AG04449 (cell line): ENCODE results near the gene TOP3A.

Experiments
- CTCF ChIA-PET: fragments of 350-600 bp; formaldehyde crosslinking; extraction: SDS; loops from one replicate; lab custom pipeline; 2021; ENCODE audit warnings: antibody characterized with exemption; lab: Yijun Ruan, JAX
- POLR2A ChIA-PET: fragments of 400-600, 350-600 bp; formaldehyde crosslinking; extraction: SDS; loops from one replicate; lab custom pipeline; 2020; ENCODE audit warnings: antibody characterized with exemption, inconsistent platforms; lab: Yijun Ruan, JAX
- DNase-seq: peaks from one replicate; pipeline ENCODE4 v3.0.0-alpha.2; 2010; ENCODE audit warnings: low read depth, low spot score
- H3K4me3 ChIP-seq: 2 replicates; pipeline ENCODE4 v1.5.1; 2011; ENCODE audit warnings: low read depth, mild to moderate bottlenecking, control low read depth, low read length
- CTCF ChIP-seq: IDR thresholded peaks from one replicate; pipeline ENCODE4 v1.5.1; 2011; ENCODE audit warnings: mild to moderate bottlenecking, moderate library complexity, low read length, control low read depth, inconsistent platforms; ENCODE audit not compliant: insufficient read depth; ENCODE audit errors: missing control alignments

TOP3A gene

DNA sequence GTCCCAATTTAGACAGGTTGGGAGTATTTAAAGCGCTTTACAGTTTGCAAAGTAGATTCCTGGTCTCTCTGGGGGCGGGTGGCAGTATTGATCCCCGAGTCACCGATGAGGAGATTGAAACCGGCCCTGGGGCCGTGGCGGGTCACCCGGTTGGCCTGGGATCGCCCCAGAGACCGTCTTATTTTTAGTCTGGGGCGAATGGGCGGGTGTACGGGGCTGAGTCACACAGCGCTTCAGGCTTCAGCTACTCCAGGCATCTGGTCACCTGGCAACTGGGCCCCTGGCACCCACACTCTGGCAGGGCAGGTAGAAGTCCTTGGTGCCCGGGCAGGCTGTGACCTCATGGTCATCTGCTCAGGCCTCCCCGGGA, 53.7 kb downstream of the TOP3A start:
- no peak for TF ChIP-seq CTCF
- ChIA-PET CTCF (interaction anchor here (4.7 kb wide), 1 partner anchor 13 kb away, joined by 25 read pairs; no protein-coding TSS in a partner anchor), POLR2A (no interaction called here)
- peak overlapping the region; percentile 93 for H3K4me3 ChIP-seq
- DNase-seq = no peak

- ChIA-PET POLR2A (no interaction called here), CTCF (interaction anchor here (4.7 kb wide), 1 partner anchor 12 kb away, joined by 25 read pairs; no protein-coding TSS in a partner anchor)
- TF ChIP-seq CTCF = no peak
- DNase-seq = peak; percentile 45
- H3K4me3 ChIP-seq = peak within 1 kb of the TSS; percentile 93
Measured at GRCh38 chr17:18260332-18261145, 54.3 kb downstream of the TOP3A start, which contains the start of gene MIEF2. Gene MIEF2, plus strand, starts transcription at chr17:18260662. Its CDS starts 2,059 bp downstream, at chr17:18262721.

DNA sequence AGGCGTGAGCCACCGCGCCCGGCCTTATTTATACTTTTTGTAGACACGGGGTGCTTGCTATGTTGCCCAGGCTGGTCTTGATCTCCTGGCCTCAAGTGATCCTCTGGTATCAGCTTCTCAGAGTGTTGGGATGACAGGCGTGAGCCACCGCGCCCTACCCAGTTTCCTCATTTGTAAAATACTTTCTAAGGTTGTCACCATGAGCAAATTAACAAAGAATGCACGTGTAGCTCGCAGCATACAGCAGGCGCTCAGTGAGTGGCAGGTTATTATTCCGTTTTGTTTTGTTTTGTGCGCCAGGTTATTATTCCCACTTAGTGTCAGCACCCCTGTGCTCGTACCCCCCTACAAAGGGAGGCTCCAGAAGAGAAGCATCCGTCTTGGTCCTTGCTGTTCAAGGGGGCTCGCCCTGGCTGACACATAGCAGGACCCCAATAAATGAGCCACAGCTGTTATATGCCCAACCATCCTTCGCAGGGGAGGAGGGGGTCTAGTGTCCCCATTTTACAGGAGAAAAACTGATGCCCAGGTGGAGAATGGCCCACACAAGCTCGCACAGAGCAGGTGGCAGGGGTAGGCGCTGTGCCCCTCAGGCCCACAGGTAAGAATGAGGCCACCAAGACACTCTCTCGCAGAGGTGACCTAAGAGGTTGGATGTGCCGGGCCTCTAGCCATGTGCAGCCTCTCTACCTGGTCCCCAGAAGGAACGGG, 55.0 kb downstream of the TOP3A start:
- DNase-seq = no peak
- H3K4me3 ChIP-seq = peak overlapping the region; percentile 93
- no peak for TF ChIP-seq CTCF
- ChIA-PET POLR2A (interaction anchor here (0.7 kb wide), 1 partner anchor 33 kb away, joined by 3 read pairs; no protein-coding TSS in a partner anchor), CTCF (interaction anchor here (4.7 kb wide), 1 partner anchor 11 kb away, joined by 25 read pairs; no protein-coding TSS in a partner anchor)

GRCh38 chr17:18258356-18259038, 56.3 kb downstream of the TOP3A start, which contains the start of gene FLII:
Gene FLII, minus strand, starts transcription at chr17:18258738. Its CDS starts 48 bp downstream, at chr17:18258690.
- ChIA-PET POLR2A (interaction anchor here (0.7 kb wide), 1 partner anchor 31 kb away, joined by 3 read pairs; no protein-coding TSS in a partner anchor), CTCF (interaction anchor here (4.7 kb wide), 1 partner anchor 10 kb away, joined by 25 read pairs; no protein-coding TSS in a partner anchor)
- no peak for TF ChIP-seq CTCF
- H3K4me3 ChIP-seq = peak within 1 kb of the TSS; percentile 85
- no peak for DNase-seq

- POLR2A ChIA-PET = no interaction called here
- TF ChIP-seq CTCF = no peak
- peak overlapping the region; percentile 85 for H3K4me3 ChIP-seq
- CTCF ChIA-PET = no interaction called here
- DNase-seq = no peak
Measured at GRCh38 chr17:18257982-18258355, 56.8 kb downstream of the TOP3A start.
